Activated CD8-positive, alpha-beta memory T cell treated with anti-CD3 and anti-CD28 coated beads, Interleukin-2, amount 50 U/mL, for 4 hours (primary cell): ENCODE results near the gene PRR23E.

ENCODE experiments used
- DNase-seq: peaks from one replicate; pipeline ENCODE4 v3.0.0-alpha.2; 2020

The PRR23E gene

DNA sequence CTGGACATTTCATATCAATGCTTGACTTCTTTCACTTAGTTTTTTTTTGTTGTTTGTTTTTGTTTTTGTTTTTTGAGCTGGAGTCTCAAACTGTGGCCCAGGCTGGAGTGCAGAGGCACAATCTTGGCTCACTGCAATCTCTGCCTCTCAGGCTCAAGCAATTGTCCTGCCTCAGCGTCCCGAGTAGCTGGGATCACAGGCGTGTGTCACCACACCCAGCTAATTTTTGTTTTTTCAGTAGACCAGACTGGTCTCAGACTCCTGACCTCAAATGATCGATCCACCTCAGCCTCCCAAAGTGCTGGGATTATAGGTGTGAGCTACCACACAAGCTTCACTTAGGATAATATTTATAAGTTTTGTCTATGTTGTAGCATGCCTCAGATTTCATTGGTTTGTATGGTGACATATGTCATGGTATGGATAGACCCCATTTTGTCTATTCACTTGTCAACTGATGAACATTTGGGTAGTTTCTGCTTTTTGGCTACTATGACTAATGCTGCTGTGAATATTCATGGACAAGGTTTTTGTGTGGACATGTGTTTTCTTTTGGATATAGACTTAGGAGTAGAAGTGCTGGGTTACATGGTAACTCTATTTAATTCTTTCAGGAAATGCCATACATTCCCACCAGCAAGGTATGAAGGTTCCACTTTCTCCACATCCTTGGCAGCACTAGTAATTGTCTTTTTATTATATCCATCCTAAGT lies 6.8 kb upstream of the PRR23E start:
- DNase-seq: no peak

GRCh38 chr3:127187316-127187715 lies 5.6 kb upstream of the PRR23E start:
- no peak for DNase-seq

DNA sequence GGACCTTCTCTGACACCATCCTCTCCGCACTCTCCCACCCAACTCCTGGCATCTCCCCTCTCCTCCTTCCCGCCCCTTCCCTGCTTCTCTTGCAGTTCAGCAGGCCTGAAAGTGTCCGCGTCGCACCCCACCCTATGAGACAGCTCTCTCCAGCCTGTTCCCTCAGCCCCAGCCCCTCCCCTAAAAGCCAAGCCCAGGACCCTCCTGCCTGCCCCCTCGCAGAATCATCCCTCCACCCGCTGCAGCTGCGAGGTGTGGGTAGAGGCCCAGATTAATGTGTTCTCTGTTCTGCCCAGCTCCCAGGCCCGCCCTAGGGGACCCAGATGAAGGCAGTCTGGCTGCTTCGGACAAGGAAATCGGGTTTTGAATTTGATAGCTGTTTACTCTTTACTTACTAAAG lies 410 bp downstream of the PRR23E start:
- DNase-seq: no peak

- no peak for DNase-seq
These were observed 844 bp downstream of the PRR23E start for GRCh38 chr3:127193775-127194174.

DNA sequence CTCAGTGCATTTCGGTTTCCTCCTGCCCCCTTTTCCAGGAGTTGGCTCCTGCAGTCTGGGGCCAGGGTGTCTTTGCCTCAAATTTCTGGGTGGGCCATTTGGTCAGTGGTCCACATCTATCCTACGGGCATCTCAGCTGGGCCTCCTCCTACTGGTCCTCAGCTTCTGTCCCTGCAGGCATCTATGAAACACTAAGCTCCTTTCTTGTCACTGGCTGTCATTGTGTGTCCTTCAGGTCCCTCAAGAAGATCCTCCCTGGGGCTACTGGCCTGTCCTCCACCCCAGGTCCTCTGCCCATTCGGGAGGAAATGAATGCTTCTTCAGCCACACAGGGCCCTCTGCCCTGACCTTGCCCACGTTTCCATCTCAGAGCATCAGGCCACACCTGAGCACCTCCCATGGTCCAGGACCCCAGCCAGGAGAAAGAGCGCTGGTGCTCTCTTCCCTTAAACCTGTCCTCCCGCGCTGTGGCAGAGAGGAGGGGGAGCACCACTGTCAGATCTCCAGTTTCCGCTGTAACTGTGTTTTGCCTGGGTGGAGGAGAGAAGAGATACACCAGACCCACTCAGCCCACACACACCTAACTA lies 1.8 kb downstream of the PRR23E start:
- no peak for DNase-seq

DNA sequence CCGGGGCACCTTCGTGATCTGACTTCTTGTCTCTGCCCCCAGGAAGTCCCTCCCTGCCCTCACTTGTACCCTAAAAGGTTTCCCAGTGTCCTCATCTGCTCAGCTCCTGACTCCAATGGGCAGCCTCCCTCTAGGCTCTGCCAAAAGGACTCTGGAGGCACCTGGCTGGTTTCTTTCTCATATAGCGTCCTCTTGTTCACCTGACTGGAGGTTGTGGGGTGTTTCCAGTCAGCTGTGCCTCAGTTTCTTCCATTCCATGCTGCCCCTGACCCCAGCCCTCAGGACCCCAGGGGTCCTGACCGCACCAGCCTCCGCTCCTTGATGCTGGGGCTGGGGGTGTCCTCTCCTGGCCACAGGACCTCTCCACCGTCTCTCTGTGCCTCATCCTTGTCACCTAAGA lies 2.5 kb downstream of the PRR23E start:
- no peak for DNase-seq

- no peak for DNase-seq
These were observed 3.1 kb downstream of the PRR23E start for GRCh38 chr3:127196002-127196401.

- DNase-seq: no peak
These were observed 3.8 kb downstream of the PRR23E start for GRCh38 chr3:127196466-127197299.

- DNase-seq: no peak
These were observed 4.6 kb downstream of the PRR23E start for GRCh38 chr3:127197300-127198189.

DNA sequence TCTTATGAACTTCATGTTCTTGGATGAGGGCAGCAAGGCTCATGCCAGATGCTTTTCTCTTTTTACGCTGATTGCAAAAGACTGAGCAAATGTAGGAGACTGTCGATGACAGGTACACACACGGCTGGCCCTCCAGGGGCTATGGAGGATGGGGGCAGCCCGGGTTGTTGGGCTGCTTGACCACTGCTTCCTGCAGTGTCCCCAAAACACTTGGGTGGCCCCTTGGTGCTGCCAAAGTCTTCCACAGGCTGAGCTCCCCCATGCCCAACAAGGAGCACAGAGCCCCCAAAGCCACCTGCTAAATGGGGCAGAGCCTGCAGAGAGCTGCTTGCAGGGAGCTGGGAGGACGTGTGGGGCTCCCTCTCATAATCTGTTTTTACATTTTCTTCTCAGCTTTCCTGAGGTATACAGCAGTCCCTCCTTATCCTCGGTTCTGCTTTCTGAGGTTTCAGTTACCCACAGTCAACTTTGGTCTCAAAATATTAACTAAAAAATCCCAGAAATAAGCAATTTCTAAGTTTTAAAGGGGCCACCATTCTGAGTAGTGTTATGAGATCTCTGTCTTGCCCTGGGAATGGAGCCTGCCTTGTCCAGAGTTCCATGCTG lies 7.3 kb downstream of the PRR23E start:
- no peak for DNase-seq

DNA sequence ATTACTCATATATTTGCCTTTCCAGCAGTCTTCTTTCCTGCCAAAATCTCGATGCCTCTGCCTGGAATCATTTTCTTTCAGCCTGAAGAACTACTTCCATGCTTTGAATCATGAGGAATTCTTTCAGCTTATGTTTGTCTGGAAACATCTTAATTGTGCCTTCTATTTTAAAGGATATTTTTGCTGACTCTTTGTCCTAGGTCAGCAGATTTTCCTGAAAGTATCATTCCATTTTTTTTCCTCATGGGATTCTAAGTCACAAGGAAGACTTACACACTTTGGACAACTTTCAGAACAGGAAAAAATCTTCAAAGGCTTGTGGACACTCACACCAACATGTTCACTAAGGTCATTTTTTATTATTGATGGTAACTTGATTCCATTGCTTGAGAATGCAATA lies 10.1 kb downstream of the PRR23E start:
- DNase-seq: no peak

DNA sequence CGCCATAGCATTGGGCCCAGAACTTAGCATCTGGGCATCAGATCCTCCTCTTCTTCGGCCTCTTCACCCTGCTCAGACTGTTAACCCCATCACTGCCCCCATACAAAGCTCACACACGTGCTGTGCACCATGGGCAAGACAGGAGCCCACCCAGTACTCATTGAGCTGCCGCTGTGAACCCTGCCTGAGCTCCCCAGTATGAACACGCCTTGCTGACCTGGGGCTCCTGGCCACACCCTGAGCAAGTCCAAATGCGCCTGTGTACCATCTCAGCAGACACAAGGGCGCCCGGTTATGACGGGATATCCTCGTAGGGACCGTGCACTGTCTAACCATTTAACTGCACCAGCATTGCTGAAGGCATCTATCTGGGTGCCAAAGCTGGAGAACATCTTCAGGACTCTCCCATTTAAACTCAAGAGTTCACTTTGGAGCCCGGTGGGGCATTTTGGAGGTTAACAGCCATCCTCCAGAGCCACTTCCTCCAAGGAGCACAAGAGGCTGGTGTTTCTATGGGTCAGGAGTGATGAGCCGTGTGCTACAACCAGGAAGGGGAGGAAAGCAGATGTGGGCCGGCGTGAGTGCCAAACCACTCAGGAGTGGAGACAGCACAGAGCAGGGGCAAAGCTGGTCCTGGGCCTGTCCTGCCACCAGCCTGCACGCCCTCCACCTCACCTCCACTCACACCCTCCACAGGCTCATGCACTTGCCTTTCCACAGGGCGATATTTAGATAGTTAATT lies 12.1 kb downstream of the PRR23E start:
- no peak for DNase-seq

- no peak for DNase-seq
These were observed 13.2 kb downstream of the PRR23E start for GRCh38 chr3:127206154-127206553.

DNA sequence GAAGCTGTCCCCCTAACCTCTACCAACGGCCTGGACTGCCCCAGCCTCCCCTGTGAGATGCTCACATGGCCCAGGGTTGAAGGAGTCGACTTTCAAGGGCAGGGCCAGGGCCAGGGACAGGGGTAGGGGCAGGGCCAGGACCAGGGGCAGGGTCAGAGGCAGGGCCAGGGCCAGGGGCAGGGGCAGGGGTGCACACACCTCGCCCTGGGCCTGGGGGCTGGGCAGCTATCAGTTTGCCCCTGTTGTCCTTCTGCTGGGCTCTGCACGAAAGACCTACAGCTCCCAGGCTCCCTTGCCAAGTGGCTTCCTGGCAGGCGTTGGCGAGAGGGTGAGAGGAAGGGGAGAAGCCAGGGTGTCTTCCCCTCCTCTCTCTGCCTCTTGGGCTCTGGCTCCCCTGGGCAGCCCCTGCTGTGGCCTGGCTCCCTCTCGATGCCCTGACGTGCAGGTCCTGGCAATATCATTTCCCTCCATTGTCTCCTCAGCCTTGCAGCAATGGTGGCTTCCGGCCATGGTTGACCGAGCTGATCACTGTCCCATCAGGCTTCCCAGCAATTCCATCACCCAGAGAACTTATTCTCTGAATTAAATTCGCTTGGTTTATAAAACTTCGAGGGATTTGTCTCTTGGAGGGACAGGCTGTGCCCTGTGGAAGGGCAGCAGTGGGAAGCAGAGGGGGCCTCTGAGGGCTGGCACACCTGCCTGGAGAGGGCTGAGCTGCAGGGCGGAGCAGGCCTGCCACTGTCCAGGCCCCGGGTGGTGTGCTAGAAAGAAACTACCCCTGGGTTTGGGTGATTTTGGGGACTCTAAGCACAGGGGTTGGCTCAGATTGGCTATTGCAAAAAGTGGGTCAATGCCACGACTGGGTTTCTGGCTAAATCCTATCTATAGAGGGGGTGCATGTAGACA lies 13.9 kb downstream of the PRR23E start:
- DNase-seq: no peak

- no peak for DNase-seq
These were observed 15.0 kb downstream of the PRR23E start for GRCh38 chr3:127207727-127208482.

- no peak for DNase-seq
These were observed 15.7 kb downstream of the PRR23E start for GRCh38 chr3:127208483-127209100.

- DNase-seq: no peak
These were observed 16.4 kb downstream of the PRR23E start for GRCh38 chr3:127209155-127209839.

DNA sequence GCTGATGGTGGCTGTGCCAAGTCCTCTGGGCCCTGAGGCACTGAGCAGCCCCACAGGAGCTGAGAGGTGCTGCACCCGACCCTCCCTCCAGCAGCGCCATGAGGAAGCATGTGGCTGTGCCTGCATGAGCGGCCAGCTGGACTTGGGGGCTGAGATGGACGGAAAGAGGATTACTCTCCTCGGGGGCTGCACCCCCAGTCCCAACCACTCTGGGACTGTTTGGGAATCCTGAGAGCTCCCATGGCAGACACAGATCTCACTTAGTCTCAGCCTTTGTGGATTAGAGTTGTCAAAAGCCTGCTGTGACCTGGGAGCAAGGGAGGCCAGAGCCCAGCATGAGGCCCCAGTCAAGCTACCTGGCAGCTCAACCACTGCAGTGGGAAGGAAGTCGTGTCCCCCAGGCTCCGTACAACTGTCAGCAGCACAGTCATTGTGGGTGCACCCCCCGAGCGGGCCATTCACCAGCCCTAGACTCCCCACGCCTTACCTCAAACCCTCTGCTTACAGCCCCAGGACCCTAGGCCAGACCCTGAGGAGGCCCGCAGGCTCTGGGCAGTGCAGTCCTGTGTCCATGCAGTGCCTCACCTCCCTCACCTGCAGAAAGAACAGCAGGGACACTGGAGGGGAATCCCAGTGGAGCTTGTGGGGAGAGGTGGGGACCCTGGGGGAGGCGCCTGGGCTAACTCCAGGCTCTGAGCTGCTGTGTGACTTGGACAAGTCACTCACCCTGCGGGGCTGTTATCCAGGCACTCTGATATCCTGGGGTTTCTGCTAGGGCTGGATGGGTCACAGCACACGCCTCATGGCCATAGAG lies 17.1 kb downstream of the PRR23E start:
- no peak for DNase-seq
